GM21717 (cell line): Measurements from ENCODE around the gene RAP2A.

Source experiments
- ATAC-seq: cut with Tn5 transposase; IDR thresholded peaks from one replicate; pipeline ENCODE4 v1.9.1; 2021; ENCODE audit warnings: mild to moderate bottlenecking, moderate library complexity; ENCODE audit not compliant: unreplicated experiment

The RAP2A gene

GRCh38 chr13:97422118-97423054 lies 11.6 kb upstream of the RAP2A start:
- ATAC-seq, result no peak

DNA sequence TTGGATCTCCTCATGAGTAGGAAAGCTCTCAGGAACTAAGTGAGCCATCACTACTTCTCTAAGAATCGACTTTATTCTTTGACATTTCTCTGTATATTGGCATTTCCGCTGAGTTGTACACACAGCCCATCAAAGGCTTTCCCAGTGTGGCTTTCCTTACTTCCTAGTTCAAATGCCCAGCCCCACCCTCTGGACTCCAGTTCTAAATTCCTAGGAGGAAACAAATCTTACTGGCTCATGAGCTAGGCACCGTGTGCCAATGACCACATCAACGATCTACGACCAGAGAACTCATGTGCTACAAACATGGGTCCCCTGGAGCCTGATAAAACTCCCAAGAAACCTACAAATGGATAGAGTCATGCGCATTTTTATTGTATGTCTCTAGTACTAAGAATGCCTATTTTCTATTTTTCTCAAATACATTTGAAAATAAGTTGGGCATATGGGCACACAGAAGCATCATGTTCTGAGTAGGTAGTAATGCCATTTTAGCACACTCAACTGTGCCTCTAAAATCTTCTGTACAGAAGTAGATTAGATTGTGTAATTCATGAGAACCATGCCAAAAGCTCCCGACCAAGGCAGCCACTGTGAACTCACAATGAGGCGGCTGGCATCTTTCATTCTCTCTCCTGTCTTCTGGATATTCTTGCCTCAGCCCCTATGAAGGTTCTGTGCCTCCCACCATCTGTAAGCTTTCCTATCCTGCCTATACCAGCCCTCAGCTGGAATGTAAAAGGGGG lies 10.5 kb upstream of the RAP2A start:
- ATAC-seq, result no peak

- no peak for ATAC-seq
Observed at GRCh38 chr13:97425590-97425989, 8.4 kb upstream of the RAP2A start.

- no peak for ATAC-seq
Observed at GRCh38 chr13:97426695-97427094, 7.3 kb upstream of the RAP2A start.

GRCh38 chr13:97429681-97430081 lies 4.3 kb upstream of the RAP2A start:
- ATAC-seq, result no peak

- ATAC-seq, result no peak
Observed at GRCh38 chr13:97430296-97430695, 3.7 kb upstream of the RAP2A start.

- ATAC-seq, result no peak
Observed at GRCh38 chr13:97431171-97431764, 2.7 kb upstream of the RAP2A start.

DNA sequence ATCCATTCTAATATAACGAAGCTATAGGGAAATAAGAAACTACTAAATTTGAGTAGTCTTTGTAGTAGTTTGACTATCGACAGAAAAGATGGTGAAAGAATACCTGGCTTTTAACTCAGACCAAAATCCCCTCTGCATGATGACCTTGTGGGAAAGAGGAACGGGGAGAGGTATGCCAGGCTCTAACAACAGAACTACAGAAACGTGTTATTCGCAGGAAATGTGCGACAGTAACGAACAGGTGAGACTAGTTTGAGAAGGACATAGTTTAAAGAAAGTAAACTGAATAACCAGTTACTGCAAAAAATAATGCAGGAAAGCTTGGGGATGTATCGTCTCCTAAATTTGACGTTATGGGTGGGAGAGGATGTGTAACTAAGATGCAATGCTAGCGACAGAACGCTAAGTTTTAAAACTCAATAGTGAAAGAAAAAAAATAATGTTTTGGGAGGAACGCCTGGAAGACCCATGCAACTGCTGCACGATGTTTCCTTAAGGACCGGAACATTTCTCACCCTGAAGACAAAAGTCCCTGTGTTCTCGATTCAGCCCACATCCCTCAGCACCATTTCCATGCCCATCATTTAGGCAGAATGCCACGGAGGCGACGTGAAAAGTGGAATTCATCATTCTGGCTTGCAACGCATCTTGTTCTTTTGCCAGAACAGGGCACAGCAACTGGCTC lies 1.6 kb upstream of the RAP2A start:
- no peak for ATAC-seq

GRCh38 chr13:97432917-97433726 lies 847 bp upstream of the RAP2A start:
- peak; percentile 87 for ATAC-seq

DNA sequence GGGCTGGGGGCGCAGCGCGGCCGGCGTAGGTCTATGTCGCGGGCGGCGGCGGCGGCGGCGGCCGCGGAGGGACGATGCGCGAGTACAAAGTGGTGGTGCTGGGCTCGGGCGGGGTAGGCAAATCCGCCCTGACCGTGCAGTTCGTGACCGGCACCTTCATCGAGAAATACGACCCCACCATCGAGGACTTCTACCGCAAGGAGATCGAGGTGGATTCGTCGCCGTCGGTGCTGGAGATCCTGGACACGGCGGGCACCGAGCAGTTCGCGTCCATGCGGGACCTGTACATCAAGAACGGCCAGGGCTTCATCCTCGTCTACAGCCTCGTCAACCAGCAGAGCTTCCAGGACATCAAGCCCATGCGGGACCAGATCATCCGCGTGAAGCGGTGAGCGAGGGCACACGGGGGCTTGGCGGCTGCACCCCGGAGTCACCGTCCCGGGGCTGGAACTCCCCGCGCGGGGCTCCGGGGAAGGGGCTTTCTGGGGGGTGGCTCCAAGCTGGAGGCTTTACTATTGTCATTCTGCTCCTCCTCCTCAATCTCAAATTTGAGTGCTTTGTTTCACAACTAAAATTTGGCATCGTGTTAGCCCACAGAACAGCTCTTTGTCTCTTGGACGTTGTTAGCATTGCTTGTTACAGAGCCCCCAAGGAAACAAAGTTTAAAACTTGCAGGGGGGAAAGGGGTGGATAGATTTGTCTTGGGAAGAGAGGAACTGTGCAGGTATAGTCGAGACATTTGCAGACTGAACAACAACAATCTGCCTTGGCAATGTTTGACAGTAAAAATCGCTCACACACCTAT lies 630 bp downstream of the RAP2A start:
- ATAC-seq, result peak; percentile 0

DNA sequence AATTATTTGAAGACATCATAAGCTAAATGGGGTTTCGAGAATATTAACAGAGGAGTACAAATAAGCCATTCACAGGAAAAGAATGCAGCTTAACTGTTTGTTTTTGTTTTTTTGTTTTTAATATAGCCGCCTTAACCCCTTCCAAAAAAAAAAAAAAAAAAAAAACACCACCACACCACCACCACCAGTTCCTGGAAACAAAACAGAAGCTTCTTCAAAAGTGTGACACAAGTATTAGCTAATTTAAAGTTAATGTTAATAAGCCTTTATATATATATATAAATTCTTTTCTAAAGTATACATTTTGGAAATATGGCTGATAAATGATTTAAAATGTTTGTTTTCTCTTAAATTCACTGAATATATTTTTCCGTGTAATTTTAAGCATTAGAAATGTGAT lies 1.4 kb downstream of the RAP2A start:
- ATAC-seq, result no peak

DNA sequence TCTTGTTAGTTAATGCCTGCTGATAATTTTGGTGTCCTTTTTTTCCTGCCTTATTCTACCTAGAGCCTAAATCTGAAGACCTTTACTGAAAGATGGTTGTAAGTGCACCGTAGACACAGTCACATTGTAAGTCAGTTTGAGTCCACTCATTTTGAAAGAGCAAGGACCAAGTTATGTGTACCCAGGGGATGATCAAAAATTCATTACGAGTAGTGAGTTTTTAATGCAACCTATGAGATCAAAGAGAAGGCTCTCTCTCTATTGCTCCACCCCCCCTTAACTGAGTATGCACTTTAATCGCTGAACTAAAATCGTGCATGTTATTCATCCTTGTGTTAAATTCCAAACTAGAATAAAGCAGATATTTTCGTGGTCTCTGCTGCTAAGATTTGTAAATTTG lies 1.8 kb downstream of the RAP2A start:
- ATAC-seq, result no peak

DNA sequence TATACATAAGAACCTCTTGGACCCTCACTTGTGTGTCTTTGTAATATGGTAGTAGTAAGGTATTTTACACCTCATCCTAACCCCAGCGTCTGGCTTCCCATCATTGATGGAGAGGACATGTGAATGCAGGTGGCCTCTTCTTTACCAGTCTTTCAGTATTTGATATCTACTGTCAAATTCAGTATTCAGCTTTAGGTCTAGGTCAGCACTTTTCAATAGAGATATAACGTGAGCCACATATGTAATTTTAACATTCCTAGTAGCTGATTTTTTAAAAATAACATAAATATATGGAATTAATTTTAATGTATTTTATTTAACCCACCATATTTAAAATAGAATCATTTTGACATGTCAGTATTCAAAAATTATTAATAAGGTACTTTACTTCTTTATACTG lies 2.9 kb downstream of the RAP2A start:
- no peak for ATAC-seq

- ATAC-seq, result no peak
Observed at GRCh38 chr13:97437729-97438128, 3.8 kb downstream of the RAP2A start.

- no peak for ATAC-seq
Observed at GRCh38 chr13:97438856-97439595, 5.1 kb downstream of the RAP2A start.

DNA sequence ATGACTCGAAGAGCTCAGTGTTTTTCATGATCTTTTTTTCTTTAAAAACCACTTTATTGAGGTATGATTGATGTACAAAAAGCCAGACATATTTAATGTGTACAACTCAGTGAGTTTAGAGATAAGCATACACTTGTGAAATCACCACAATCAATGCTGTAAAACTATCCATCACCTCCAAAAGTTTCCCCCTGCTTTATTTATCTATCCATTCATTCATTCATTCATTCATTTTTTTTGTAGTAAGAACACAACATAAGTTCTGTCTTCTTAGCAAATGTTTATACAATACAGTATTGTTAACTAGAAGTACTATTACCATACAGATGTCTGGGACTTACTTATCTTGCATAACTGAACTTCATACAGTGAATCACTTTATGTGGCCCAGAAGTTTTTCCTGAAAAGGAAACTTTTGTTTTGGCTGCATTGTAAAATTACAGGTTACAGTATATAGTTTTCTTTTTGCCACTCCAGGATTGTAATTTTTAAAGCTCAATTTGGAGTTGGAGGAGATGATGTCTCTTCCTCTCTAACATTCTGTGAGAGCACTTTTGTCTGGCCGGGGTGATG lies 6.7 kb downstream of the RAP2A start:
- ATAC-seq, result no peak

GRCh38 chr13:97441368-97441767 lies 7.4 kb downstream of the RAP2A start:
- ATAC-seq, result peak; percentile 65

DNA sequence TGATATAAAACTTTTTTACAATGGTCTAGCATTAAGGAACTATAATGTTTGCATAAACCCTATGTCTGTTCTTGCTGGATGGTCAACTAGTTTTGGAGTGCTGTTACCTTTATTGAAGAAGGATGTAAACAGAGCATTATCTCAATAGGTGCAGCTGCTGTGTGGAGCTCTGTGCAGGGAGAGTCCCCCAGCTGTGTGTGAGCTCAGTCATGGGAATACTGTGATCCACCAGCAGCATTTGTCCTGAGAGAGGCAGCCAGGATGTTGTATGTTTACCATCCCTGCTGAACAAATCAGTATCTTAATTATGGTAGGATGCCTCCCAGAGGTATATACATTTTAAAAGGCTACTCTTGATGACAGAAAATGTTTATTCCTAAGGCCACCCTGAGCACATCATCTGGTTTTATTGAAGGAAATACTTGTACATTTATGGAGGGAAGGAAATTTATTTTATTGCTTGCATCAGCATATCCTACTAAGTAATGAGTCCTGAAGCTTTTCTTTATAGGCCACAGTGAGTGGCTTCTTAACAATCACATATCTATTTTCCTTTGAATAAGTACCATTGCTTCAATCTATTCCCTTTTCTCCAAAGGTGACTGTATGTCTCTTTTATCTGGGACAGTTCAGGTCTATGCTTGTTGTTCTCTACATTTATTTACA lies 11.7 kb downstream of the RAP2A start:
- ATAC-seq, result no peak
